Sigmoid colon (tissue), 4 donors: ENCODE results near the gene OVOL2.

Source experiments
- CTCF ChIP-seq, 4 experiments: fragments of 450-650 bp in 3 of 4; fragments of 200-600 bp in 1 of 4; IDR thresholded peaks; one replicate each; pipeline ENCODE4 v1.5.1; 2016 to 2019; ENCODE audit warnings: antibody characterized with exemption in 4 of 4, mild to moderate bottlenecking in 3 of 4, moderate library complexity in 2 of 4
- POLR2AphosphoS5 ChIP-seq, 4 donors: sonication (generic); formaldehyde crosslinking; IDR thresholded peaks; one replicate each; pipeline ENCODE4 v1.6.1; 2017; ENCODE audit warnings: antibody characterized with exemption in 4 of 4

- TF ChIP-seq CTCF (IDR thresholded peaks at IDR 0.05), result no peak
- no peak for TF ChIP-seq POLR2AphosphoS5 (IDR thresholded peaks at IDR 0.05)
Observed at GRCh38 chr20:17990278-17990972, 67.3 kb downstream of the OVOL2 start.
